ENCODE measurements around the gene IL24.

The IL24 gene

DNA sequence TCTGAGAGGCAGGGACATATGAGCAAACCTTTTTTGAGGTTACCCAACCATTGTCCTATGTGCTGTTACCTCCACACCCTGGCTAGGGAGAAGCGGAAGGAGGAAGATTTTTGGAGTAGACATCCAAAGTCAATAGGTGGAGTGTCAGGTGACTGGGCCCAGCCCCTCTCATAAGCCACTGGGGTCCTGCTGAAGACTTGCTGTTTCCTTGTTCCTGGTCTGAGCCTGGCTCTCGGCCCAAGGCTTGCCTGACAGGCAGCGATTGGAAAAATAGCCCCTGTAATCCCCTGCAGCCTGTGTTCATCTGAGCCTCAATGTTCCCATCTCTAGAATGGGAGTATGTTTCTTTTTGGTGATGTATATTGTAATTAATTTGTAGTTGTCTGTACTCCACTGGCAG, 55.9 kb downstream of the IL24 start:
- TF ChIP-seq RAD21 (IDR thresholded peaks at IDR 0.05; ENCODE audit: low read depth) (no peak), CEBPB (IDR thresholded peaks at IDR 0.05) (no peak), MAX (IDR thresholded peaks at IDR 0.05) (no peak), TEAD4 (IDR thresholded peaks at IDR 0.05) (no peak), EGR1 (IDR thresholded peaks at IDR 0.05) (no peak), CREB1 (IDR thresholded peaks at IDR 0.05; ENCODE audit: low read depth) (no peak)

DNA sequence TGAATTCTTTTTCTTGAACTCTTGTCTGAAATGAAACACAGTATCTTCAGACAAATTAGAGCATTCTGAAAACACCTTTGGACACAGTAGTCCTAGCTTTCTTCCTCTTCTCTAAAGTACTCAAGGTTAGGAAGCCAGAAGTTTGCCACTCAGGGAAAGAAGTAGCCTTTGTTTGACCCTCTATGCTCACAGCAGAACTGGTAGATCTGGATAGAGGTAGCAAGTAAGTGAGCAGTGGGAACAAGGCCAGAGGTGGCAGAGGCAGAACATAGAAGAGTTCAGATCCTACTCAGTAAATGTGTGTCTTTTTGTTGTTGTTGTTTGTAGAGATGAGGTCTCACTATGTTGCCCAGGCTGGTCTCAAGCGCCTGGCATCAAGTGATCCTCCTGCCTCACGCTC, 56.4 kb downstream of the IL24 start:
- TF ChIP-seq NFIC (IDR thresholded peaks at IDR 0.05) = no peak
- TF ChIP-seq TEAD4 (IDR thresholded peaks at IDR 0.05) = no peak
- TF ChIP-seq EGR1 (IDR thresholded peaks at IDR 0.05) = no peak
- no peak for TF ChIP-seq RAD21 (IDR thresholded peaks at IDR 0.05; ENCODE audit: low read depth)
- TF ChIP-seq CEBPB (IDR thresholded peaks at IDR 0.05) = no peak
- TF ChIP-seq ZBTB7A (IDR thresholded peaks at IDR 0.05; ENCODE audit: low read depth) = no peak
- no peak for TF ChIP-seq REST (IDR thresholded peaks at IDR 0.05; ENCODE audit: low read depth)
- TF ChIP-seq MAX (IDR thresholded peaks at IDR 0.05) = no peak
- no peak for TF ChIP-seq TCF12 (IDR thresholded peaks at IDR 0.05; ENCODE audit: low read depth)
- no peak for TF ChIP-seq CREB1 (IDR thresholded peaks at IDR 0.05; ENCODE audit: low read depth)
- no peak for TF ChIP-seq USF1 (IDR thresholded peaks at IDR 0.05)
- TF ChIP-seq YY1 (IDR thresholded peaks at IDR 0.05; ENCODE audit: low read depth) = no peak
- no peak for TF ChIP-seq EP300 (IDR thresholded peaks at IDR 0.05; ENCODE audit: borderline replicate concordance)

All from Ishikawa (cell line).